NCI-H1694 (cell line): ENCODE measurements around the gene DMTF1.
"Not testable (repeated sequence)": the region's sequence is repeated elsewhere in the genome, so short reads cannot be mapped to it uniquely, and the experiment has no call there.

Experiments
- DNase-seq: peaks from one replicate; lab custom pipeline; 2025; lab: John Stamatoyannopoulos, UW

Gene DMTF1, protein sequence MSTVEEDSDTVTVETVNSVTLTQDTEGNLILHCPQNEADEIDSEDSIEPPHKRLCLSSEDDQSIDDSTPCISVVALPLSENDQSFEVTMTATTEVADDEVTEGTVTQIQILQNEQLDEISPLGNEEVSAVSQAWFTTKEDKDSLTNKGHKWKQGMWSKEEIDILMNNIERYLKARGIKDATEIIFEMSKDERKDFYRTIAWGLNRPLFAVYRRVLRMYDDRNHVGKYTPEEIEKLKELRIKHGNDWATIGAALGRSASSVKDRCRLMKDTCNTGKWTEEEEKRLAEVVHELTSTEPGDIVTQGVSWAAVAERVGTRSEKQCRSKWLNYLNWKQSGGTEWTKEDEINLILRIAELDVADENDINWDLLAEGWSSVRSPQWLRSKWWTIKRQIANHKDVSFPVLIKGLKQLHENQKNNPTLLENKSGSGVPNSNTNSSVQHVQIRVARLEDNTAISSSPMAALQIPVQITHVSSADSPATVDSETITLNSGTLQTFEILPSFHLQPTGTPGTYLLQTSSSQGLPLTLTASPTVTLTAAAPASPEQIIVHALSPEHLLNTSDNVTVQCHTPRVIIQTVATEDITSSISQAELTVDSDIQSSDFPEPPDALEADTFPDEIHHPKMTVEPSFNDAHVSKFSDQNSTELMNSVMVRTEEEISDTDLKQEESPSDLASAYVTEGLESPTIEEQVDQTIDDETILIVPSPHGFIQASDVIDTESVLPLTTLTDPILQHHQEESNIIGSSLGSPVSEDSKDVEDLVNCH

DNA sequence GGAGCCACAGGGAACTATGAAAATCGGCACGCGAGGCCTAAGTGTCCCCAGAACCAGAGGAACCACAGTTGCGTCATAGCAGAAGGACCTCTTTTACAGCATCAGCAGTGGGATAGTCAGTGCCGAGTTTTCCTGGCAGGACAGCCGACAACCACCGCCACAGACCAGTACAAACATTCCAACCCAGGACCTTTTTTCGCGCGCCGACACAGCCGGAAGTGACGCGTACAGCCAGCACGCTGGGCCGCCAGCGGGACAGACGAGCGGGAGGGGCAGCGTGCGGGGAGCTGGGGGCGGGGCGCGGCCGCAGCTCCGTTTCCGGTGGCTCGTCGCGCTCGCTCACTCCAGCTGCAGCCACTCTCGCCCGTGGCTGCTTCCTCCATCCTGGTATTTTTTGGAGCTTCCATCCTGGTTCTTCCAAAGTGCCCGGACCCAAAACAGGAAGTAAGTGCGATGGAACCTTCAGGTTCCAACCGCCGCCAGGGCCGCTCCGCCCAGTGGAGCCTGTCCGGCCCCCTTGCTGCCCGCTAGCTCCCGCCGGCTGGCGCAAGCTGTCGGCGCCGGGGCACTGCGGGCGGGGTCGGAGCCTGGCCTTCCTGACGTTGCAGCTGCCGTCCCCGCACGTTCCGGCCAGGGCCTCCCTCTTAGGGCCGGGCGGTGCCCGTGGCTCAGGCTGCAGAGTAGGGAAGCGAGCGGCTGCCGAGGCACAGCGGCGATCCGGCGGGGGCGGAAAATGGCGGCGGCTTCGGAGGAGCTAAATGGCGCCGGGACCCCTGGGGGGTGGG is at the start of gene DMTF1:
DMTF1 (plus strand) TSS at position 342 of the 785 bp plus-strand sequence. CDS start 12,489 bp downstream, outside the sequence.
- DNase-seq = peak; percentile 91

DNA sequence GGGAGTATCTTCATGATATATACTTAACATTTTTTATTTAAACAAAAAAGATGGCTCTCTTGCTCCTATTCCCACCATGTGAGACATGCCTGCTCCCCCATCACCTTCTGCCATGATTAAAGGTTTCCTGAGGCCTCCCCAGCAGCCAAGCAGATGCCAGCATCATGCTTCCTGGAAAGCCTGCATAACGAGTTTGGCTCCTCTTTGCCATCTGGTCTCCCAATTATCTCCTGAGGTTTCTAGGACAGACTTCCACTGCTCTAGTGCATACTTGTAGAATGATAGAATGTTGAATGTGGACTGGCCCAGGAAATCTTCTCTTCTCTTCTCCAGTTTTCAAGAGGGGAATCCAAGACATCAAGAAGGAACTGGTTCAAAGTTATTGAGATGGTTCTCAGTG is 46.9 kb upstream of the DMTF1 start:
- DNase-seq = no peak

DNA sequence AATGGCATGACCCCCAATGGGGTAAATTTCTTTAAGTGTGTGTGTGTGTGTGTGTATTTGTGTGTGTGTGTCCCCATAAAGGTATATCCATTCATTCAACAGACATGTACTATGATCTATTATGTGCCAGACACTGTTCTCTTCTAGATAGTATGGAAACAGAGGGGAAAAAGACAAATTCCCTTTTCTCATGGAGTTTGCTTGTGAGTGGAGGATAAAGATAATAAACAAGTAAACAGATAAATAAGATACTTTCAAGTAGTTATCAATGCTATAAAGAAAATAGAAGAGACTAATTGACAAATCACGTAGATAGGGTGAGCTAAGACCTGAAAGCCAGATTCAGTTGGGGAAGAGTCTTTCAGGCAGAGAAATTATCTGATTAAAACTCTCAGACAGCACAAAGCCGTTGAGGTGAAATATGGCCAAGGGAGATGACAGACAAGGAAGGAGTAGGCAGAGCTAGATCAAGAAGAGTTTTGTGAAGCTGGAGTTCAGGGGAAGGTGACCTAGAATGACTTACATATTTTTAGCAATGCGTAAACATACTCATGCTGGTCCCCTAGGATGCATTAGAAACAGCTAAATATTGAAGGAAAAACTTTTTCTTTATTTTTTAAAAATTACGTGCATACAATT is 45.2 kb upstream of the DMTF1 start:
- no peak for DNase-seq

DNA sequence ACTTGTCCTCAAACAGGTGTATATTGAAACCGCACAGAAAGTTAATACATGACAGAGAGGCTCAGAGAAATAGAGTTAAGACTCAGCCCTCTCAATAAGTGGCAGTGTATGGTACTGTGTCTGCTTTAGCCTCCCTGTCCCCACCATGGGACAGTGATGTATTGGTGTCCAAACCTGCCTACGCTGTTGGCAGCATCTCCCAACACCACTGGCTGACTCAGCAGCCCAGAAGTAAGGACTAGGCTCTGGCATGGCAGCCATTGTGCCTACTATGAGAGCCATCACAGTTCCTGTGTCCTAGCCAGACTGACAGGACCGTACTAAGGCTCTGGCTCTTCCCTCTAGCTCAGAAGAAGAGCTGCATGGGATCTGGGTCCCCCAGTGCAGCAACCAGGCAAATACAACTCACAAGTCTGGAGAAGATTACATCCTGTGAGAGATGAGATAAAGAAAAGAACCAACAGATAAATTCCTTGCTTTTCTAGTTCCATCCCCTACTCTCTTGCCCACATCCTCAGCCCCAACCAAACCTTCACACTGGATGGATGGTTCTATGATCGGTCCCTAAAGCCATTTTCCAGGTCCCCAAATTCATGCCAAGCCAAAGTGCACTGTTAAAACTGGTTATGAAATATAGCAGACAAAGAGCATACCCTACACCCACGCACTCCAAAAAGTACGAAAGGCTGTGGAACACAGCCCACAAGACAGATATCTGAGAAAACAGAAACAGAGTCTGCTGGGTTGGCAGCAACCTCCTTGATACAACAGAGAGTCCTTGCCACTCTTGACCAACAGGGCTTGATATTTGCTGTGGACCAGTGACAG is 44.1 kb upstream of the DMTF1 start:
- no peak for DNase-seq

DNA sequence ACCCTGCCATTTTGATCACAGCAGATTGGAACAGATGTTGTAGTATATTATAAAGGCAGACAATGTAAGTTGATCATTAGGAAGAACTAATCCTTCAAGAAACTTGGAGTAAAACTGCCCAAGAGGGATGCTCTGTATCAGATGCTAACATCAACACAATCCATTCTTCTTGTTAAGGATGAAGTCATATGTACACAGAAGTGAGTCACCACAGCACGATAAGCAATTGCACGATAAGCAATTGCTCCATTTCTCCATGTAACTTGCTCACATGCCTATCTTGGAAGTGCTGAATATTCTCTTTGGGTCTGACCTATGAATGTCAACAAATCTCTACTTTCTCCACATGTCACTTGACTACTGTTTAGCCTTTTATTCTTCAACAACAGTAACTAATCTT is 41.5 kb upstream of the DMTF1 start:
- no peak for DNase-seq

DNA sequence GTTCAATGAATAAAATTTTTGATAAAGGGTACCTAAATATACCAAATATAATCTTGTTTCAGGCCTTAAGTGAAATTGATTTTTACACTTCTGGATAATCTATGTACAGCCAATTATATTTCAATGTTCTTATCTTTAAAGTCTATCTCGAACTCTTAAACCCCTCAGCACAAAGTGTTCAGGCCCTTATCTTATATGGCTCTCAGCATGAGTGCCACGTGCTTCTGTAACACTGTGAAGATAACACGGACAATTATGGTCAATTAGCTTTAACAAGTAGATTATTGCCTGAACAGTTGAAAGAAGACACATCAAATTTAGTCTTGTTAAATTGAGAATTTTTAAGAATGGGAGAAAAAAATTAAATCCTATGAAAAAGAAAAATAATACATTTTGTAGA is 40.4 kb upstream of the DMTF1 start:
- no peak for DNase-seq

DNA sequence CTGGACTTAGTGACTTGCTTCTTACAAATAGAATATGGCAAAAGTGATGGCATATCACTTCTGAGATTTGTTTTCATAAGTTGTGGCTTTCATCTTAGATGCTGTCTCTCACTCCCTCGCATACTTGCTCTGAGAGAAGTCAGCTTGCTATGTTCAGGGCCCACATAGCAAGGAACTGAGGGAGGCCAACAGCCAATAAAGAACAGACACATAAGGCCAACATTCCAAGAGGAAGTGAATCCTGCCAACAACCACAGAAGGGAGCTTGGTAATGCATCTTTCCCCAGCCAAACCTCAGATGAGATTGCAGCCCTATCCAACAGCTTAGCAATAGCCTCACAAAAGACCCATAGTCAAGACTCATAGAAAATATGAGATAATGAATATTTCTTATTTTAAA is 39.2 kb upstream of the DMTF1 start:
- no peak for DNase-seq

DNA sequence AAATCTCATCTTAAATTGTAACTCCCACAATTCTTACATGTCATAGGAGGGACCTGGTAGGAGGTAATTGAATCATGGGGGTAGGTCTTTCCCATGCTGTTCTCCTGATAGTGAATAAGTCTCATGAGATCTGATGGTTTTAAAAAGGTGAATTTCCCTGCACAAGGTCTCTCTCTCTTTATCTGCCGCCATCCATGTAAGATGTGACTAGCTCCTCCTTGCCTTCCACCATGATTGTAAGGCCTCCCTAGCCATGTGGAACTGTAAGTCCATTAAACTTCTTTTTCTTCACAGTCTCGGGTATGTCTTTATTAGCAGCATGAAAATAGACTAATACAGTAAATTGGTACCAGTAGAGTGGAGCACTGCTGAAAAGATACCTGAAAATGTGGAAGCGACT is 38.3 kb upstream of the DMTF1 start:
- DNase-seq = not testable (repeated sequence)

DNA sequence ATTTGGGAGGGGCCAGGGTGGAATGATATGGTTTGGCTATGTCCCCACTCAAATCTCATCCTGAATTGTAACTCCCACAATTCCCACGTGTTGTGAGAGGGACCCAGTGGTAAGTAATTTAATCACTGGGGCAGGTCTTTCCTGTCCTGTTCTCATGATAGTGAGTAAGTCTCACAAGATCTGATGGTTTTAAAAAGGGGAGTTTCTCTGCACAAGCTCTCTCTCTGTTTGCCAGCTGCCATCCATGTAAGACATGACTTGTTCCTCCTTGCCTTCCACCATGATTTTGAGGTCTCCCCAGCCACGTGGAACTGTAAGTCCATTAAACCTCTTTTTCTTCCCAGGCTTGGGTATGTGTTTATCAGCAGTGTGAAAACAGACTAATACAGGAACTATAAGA is 36.5 kb upstream of the DMTF1 start:
- DNase-seq = not testable (repeated sequence)

DNA sequence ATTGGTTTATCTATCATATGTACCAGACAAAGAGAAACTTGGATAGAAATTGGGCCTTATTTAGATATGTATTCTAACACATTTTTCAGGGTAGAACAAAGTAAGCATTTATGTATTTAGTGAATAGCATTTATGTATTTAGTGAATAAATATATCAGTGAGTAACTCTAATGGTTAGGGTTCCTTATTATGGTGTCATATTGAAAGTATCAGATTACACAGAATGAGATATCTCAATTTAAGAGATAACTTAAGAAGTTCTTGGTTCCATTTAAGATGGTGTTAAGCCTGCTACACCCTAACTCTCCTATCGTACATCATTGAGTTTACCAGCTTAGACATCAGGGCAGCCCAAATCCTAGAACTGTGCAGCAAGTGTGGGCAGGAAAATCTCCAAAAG is 35.9 kb upstream of the DMTF1 start:
- no peak for DNase-seq

DNA sequence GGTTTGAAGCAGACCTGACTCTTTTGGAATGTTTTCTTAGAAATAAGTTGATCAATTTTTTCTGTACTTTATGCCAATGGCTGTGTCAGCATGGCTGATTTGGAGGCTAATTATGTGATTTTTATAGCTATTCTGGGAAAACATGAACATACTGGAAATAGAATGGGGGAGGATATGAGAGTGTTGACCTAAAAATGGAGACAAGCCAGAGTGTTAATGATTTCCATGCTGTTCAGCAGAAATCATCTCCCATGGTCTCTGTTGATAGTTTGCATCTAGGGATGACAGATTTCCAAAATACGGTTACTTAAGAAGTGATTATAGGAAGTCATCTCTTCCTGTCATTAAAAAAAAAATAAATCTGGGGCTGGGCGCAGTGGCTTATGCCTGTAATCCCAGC is 32.7 kb upstream of the DMTF1 start:
- no peak for DNase-seq

DNA sequence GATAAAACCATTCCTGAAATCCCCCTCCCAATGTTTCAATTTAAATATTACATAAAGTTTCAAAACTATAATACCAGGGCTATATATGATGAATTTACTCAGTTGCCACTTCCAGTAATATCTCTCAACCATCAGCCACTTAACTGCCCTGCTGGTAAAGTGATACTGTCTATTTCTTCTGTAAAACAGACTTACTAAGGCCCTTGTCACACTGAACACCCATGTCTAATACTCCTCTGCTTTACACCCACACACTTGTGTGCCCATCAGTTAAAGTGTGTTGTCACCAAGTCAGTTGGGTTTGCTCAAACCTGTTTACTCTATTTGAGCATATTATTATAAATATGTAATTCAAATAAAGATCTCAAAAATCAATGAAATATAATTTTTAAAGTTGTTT is 29.1 kb upstream of the DMTF1 start:
- DNase-seq = no peak

DNA sequence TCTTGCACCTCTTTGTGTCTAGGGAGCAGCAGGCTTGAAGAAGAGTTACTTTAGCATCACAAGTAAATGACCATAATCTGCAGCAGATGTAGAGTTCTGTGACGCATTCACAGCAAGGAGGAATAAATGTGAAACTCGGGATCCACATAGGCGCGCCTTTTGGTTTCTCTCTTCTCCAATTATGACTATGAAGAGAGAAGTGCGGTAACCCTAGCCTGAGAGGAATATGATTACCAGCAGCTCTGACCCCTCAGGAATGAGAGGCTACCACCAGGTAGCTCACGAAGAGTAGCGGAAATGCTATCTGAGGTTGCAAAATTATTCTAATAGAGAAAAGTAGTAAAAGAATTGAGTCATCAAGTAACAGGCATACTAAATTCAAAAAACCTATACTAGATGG is 25.2 kb upstream of the DMTF1 start:
- no peak for DNase-seq

DNA sequence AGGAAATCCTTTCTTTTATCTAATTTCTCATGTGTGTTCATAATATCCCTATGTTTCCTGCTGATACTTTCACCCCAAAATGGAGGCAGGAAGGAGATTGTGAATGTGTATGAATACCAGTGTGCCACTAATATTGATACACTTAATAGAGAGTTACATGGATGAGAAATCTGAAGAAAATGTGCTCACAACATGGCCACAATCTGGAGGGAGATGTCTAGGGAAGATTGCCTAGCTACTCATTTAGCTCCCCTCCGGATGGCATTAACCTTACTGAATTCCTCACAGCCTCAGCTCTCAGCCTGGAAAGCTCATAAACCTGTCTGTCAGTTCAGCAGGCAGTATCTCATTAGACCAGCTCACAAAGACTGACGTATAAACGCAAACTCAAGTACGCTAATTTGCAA is 23.4 kb upstream of the DMTF1 start:
- DNase-seq = no peak

DNA sequence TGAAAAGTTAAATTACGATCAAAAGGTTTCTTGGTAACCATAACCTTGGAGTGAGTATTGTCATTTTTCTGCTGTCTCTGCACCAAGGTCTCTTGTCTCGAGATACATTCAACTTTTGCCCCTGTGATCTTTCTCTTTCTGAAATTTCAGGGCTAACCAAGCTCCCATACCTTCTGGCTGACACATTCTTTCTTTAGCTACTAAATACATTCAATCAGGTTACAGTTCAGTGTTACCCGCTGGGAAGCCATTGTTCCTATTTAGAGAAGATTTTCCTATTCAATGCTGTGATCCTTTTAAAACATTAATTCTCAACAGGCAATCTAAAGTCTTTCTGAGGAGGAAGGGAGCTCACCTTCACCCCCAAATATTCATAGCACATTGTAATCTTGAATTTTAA is 22.9 kb upstream of the DMTF1 start:
- no peak for DNase-seq

DNA sequence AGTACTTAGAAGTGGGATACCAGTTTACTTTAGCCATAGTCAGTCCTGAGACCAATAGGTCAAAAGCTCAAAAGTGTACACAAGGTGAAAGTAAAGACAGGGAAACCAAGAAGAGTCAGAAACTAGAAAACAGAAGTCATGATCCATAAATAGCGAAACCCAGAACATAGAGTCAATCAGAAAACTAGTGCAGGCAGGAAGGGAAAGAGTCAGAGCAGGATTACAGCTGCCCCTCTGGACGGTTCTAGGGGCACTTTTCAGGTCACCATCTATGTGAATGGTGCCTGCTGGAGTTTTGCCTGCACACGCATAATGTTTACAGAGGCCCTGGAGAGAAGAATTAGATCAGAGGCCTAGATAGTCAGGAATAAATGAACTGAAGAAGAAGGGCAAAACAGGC is 22.4 kb upstream of the DMTF1 start:
- no peak for DNase-seq

DNA sequence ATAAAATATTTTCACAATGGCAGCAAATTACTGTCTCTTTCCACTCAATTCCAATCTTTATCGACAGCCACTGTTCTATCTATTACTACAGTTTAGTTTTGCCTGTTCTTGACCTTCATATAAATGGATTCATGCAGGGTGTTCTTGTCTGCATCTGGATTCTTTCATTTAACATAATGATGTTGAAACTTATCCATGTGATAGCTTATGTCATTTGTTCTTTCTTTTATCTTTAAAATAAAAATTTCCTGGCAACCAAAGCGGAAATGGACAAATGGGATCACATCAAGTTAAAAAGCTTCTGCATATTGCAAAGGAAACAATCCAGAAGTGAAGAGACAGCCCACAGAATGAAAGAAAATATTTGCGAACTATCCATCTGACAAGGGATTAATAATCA is 20.5 kb upstream of the DMTF1 start:
- DNase-seq = no peak

DNA sequence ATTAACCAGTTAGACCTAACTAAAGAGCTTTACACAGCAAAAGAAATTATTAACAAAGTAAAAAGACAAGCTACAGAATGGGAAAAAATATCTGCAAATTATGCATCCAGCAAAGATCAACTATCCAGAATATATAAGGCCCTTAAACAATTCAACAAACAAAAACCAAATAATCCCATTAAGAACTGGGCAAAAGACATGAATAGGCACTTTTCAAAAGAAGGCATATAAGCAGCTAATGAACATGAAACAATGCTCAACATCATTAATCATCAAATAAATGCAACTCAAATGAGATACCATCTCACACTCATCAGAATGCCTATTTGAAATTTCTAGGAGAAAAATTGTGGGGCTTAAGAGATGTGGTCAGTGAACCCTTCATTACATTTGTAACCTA is 15.0 kb upstream of the DMTF1 start:
- no peak for DNase-seq

DNA sequence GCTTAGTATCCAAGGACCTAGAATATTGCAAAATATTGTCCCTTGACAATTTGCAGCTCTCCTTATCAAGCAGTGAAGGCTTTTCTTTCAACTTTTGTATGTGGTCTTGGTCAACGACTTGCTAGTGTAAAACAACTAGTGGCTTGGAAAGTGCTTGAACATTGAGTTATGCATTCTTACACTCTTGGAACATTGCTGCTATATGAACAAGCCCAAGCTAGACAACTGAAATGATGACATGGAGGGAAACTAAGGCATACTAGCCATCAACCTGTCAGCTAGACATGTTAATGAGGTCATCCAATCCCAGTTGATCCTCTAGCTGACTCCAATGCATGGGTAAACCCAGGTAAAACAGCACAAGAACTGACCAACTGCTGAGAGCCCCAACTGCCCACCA is 12.7 kb upstream of the DMTF1 start:
- no peak for DNase-seq

DNA sequence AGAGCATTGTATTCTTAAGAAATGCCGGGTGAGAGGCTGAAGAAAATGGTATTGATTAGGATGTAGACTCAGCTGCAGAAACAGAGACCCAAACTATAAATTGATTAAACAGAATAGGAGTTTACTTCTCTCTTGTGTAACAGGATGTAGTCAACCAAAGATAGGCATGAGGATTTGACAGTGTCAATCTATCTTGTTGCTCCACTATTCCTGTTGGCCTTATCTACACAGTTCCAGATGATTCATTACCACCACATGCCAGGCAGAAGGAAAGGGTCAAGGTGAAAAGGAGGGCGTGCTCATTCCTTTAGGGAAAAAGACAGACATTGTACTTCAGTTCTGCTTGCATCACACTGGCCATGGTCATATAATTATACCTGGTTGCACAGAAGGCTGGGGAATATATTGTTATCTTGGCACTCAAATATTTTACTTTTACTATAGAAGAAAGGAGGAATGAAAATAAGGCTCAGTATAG is 11.9 kb upstream of the DMTF1 start:
- DNase-seq = no peak

DNA sequence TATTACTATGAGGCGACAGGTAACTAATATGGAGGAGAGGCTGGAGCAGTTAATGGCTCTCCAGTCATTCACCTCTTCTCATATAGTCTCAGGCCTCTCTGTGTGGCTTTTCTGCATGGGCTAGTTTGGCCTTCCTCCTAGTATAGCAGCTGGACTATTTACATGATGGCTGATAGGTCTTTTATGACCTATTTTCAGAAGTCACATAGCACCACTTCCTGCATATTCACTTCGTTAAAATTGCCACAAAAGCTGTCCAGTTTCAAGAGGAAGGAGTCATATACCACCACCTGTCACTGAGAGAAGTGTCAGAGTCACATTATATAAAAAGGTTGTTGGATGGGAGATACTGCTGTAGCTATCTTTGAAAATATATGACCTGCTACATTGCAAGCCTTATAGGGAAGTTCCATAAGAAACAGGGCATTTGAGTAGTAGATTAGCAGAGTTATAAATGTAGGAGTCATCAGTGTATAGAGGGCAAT is 8.0 kb upstream of the DMTF1 start:
- DNase-seq = no peak
